ENCODE results near the gene TBK1. TPM values are rescaled to one million over a fixed set of nuclear protein-coding genes. Genes with fewer than 3 reads are reported as not detected.
A peak's percentile ranks its signal among the peaks of the same experiment; 100 is the strongest.

Gene TBK1
- total and polyA plus RNA-seq, 9 of the 15 experiments (the other 6 are each of a cell fraction or from before 2014, with no cell fraction given) = 20.4 to 42.0 (median 27.8) TPM

- TF ChIP-seq E2F4 (CRISPR knock-in tag; IDR thresholded peaks at IDR 0.05; ENCODE audit: low read depth) (no peak), CCNT2 (IDR thresholded peaks at IDR 0.05; ENCODE audit: borderline replicate concordance, extremely low read depth, insufficient read length, low read depth, low read length) (no peak), STAG1 (CRISPR knock-in tag; IDR thresholded peaks at IDR 0.05; ENCODE audit: borderline replicate concordance) (no peak), HBP1 (CRISPR knock-in tag; IDR thresholded peaks at IDR 0.05) (no peak), BCOR (IDR thresholded peaks at IDR 0.05) (no peak), FOXJ3 (CRISPR knock-in tag; IDR thresholded peaks at IDR 0.05) (no peak), ZNF140 (CRISPR knock-in tag; IDR thresholded peaks at IDR 0.05) (no peak), ZFP36 (IDR thresholded peaks at IDR 0.05; ENCODE audit: low read depth, low read length, partially characterized antibody) (no peak), ZNF274 (IDR thresholded peaks at IDR 0.05; ENCODE audit: borderline replicate concordance, low read depth, low read length) (no peak), ETV1 (tag; conservative IDR thresholded peaks at IDR 0.05; ENCODE audit: low read depth) (no peak; the same call in 1 of the 2 replicates), ELK3 (CRISPR knock-in tag; IDR thresholded peaks at IDR 0.05) (no peak), THRA (IDR thresholded peaks at IDR 0.05) (no peak), ZBTB26 (CRISPR knock-in tag; IDR thresholded peaks at IDR 0.05) (no peak), EWSR1 (IDR thresholded peaks at IDR 0.05; ENCODE audit: borderline replicate concordance, low read depth, partially characterized antibody) (no peak), CAMTA2 (CRISPR knock-in tag; conservative IDR thresholded peaks at IDR 0.05) (no peak), RNF2 (IDR thresholded peaks at IDR 0.05) (0 out of 2 replicates have a peak, but pooled peaks have one; percentile 52), HDAC3 (IDR thresholded peaks at IDR 0.05; ENCODE audit: borderline replicate concordance, partially characterized antibody) (peak; percentile 13), SMARCC2 (IDR thresholded peaks at IDR 0.05; ENCODE audit: low read depth) (peak; percentile 75), ZNF324 (CRISPR knock-in tag; IDR thresholded peaks at IDR 0.05) (no peak), CC2D1A (IDR thresholded peaks at IDR 0.05) (no peak), HNRNPLL (IDR thresholded peaks at IDR 0.05; ENCODE audit: low read depth, low read length, poor library complexity, severe bottlenecking) (no peak), ZNF449 (CRISPR knock-in tag; IDR thresholded peaks at IDR 0.05) (no peak)
Observed at GRCh38 chr12:64457032-64457431, 5.1 kb downstream of the TBK1 start (continued).
